Ramos (cell line): Measurements from ENCODE around the gene GNB1.
"Not testable (repeated sequence)": the region's sequence is repeated elsewhere in the genome, so short reads cannot be mapped to it uniquely, and the experiment has no call there.

Experiments
- in situ Hi-C: fragments of 300-500 bp; cut with MboI; formaldehyde crosslinking; loops from one replicate; pipeline ENCODE4 v1.14.3; 2022; ENCODE audit warnings: low sequenced_read_pairs; ENCODE audit not compliant: unreplicated experiment

GNB1 gene

GRCh38 chr1:1892079-1892762 is 1.3 kb upstream of the GNB1 start:
- in situ Hi-C loops: no loop called here

- in situ Hi-C loops: no loop called here
Observed at GRCh38 chr1:1891349-1892078, 627 bp upstream of the GNB1 start.

- in situ Hi-C loops: no loop called here
Observed at GRCh38 chr1:1889847-1890505, 911 bp downstream of the GNB1 start.

- in situ Hi-C loops: no loop called here
Observed at GRCh38 chr1:1889090-1889750, 1.7 kb downstream of the GNB1 start.

- in situ Hi-C loops: not testable (repeated sequence)
Observed at GRCh38 chr1:1883890-1884289, 7.0 kb downstream of the GNB1 start.

- in situ Hi-C loops: no loop called here
Observed at GRCh38 chr1:1883092-1883873, 7.6 kb downstream of the GNB1 start.

GRCh38 chr1:1881727-1882126 is 9.2 kb downstream of the GNB1 start:
- in situ Hi-C loops: no loop called here

- in situ Hi-C loops: no loop called here
Observed at GRCh38 chr1:1880617-1881312, 10.1 kb downstream of the GNB1 start.

- in situ Hi-C loops: no loop called here
Observed at GRCh38 chr1:1879942-1880341, 10.9 kb downstream of the GNB1 start.

- in situ Hi-C loops: no loop called here
Observed at GRCh38 chr1:1877865-1878436, 12.9 kb downstream of the GNB1 start.

- in situ Hi-C loops: no loop called here
Observed at GRCh38 chr1:1876335-1876930, 14.5 kb downstream of the GNB1 start.

GRCh38 chr1:1875932-1876331 is 15.0 kb downstream of the GNB1 start:
- in situ Hi-C loops: no loop called here

- in situ Hi-C loops: no loop called here
Observed at GRCh38 chr1:1874901-1875300, 16.0 kb downstream of the GNB1 start.

GRCh38 chr1:1873186-1873585 is 17.7 kb downstream of the GNB1 start:
- in situ Hi-C loops: no loop called here

GRCh38 chr1:1872329-1872994 is 18.4 kb downstream of the GNB1 start:
- in situ Hi-C loops: no loop called here

- in situ Hi-C loops: no loop called here
Observed at GRCh38 chr1:1869469-1869868, 21.4 kb downstream of the GNB1 start.

- in situ Hi-C loops: no loop called here
Observed at GRCh38 chr1:1867164-1867563, 23.7 kb downstream of the GNB1 start.

GRCh38 chr1:1862905-1863547 is 27.9 kb downstream of the GNB1 start:
- in situ Hi-C loops: no loop called here
